ENCODE data around the gene DLG1.
A peak's percentile ranks its signal among the peaks of the same experiment; 100 is the strongest.

Gene DLG1

GRCh38 chr3:197317250-197317963 lies 19.0 kb upstream of the DLG1 start:
- no peak for DNase-seq

GRCh38 chr3:197312431-197312830 lies 14.0 kb upstream of the DLG1 start:
- no peak for DNase-seq

GRCh38 chr3:197311591-197311990 lies 13.2 kb upstream of the DLG1 start:
- no peak for DNase-seq

GRCh38 chr3:197309528-197310361 lies 11.3 kb upstream of the DLG1 start:
- peak in 1 of 5 donors; percentile 27 for DNase-seq

- DNase-seq = no peak
Measured at GRCh38 chr3:197308591-197308990, 10.2 kb upstream of the DLG1 start.

- DNase-seq = no peak
Measured at GRCh38 chr3:197306374-197307086, 8.1 kb upstream of the DLG1 start.

GRCh38 chr3:197305854-197306253 lies 7.4 kb upstream of the DLG1 start:
- DNase-seq = peak in 1 of 5 donors; percentile 60

GRCh38 chr3:197303452-197303851 lies 5.0 kb upstream of the DLG1 start:
- DNase-seq = no peak

GRCh38 chr3:197302696-197303341 lies 4.4 kb upstream of the DLG1 start:
- no peak for DNase-seq

GRCh38 chr3:197302033-197302432 lies 3.6 kb upstream of the DLG1 start:
- DNase-seq = no peak

GRCh38 chr3:197300361-197300760 lies 1.9 kb upstream of the DLG1 start:
- no peak for DNase-seq

GRCh38 chr3:197298945-197299854 lies 788 bp upstream of the DLG1 start:
- peak in 3 of 5 donors; percentile 8 to 12 (median 12) for DNase-seq

GRCh38 chr3:197297476-197298340 lies 704 bp downstream of the DLG1 start:
- DNase-seq = peak; percentile 76 to 91 (median 83)

GRCh38 chr3:197297002-197297401 lies 1.4 kb downstream of the DLG1 start:
- no peak for DNase-seq

- no peak for DNase-seq
Measured at GRCh38 chr3:197296545-197296944, 1.9 kb downstream of the DLG1 start.

- DNase-seq = no peak
Measured at GRCh38 chr3:197295871-197296270, 2.5 kb downstream of the DLG1 start.

GRCh38 chr3:197293605-197294237 lies 4.7 kb downstream of the DLG1 start:
- DNase-seq = no peak

GRCh38 chr3:197292648-197293047 lies 5.8 kb downstream of the DLG1 start:
- DNase-seq = no peak

GRCh38 chr3:197292083-197292646 lies 6.2 kb downstream of the DLG1 start:
- DNase-seq = peak in 1 of 5 donors; percentile 8

- DNase-seq = no peak
Measured at GRCh38 chr3:197289726-197290125, 8.7 kb downstream of the DLG1 start.

Data from T-helper 1 cell (primary cell).